Uterus (tissue), 4 donors: ENCODE results near the gene HRH2. TPM values are rescaled to one million over a fixed set of nuclear protein-coding genes. Genes with fewer than 3 reads are reported as not detected.

Experiments used
- DNase-seq, 2 donors: peaks; one replicate each; pipeline ENCODE4 v3.0.0-alpha.2; 2019 to 2020
- H3K27ac ChIP-seq, 2 donors: fragments of 200-600 bp; sonication (generic); 1 replicate in 1 of 2; 2 replicates in 1 of 2; pipeline ENCODE4 v1.5.1; 2016 to 2018
- H3K27me3 ChIP-seq, 2 donors: fragments of 200-600 bp; sonication (generic); one replicate each; pipeline ENCODE4 v1.5.1; 2018 to 2019; ENCODE audit warnings: control low read depth in 1 of 2
- H3K36me3 ChIP-seq, 2 donors: fragments of 200-600 bp; sonication (generic); one replicate each; pipeline ENCODE4 v1.5.1; 2019; ENCODE audit warnings: control low read depth in 1 of 2
- H3K4me1 ChIP-seq, 2 donors: fragments of 200-600 bp; sonication (generic); one replicate each; pipeline ENCODE4 v1.5.1; 2018 to 2019; ENCODE audit warnings: control low read depth in 1 of 2
- H3K4me3 ChIP-seq, 2 donors: fragments of 200-600 bp; sonication (generic); 1 replicate in 1 of 2; 2 replicates in 1 of 2; pipeline ENCODE4 v1.5.1; 2018 to 2019; ENCODE audit warnings: mild to moderate bottlenecking in 1 of 2
- H3K9me3 ChIP-seq, 2 donors: fragments of 200-600 bp; sonication (generic); one replicate each; pipeline ENCODE4 v1.5.1; 2019; ENCODE audit warnings: control low read depth in 1 of 2
- CTCF ChIP-seq, 4 experiments: fragments of 200-600 bp in 2 of 4; fragments of 450-650 bp in 2 of 4; sonication (generic) in 2 of 4; IDR thresholded peaks; one replicate each; pipeline ENCODE4 v1.5.1; 2016 to 2019; ENCODE audit warnings: antibody characterized with exemption in 4 of 4, mild to moderate bottlenecking in 2 of 4, moderate library complexity in 1 of 4
- POLR2A ChIP-seq, 2 donors: fragments of 450-650 bp; IDR thresholded peaks; one replicate each; pipeline ENCODE4 v1.6.1; 2016; ENCODE audit warnings: antibody characterized with exemption in 2 of 2, mild to moderate bottlenecking in 1 of 2, moderate library complexity in 1 of 2
- intact Hi-C: fragments of 100-400 bp; cut with DNase I; formaldehyde crosslinking; loops from one replicate; pipeline ENCODE4 v1.15.1; 2023; ENCODE audit warnings: low total_unique reads
- total RNA-seq, 4 donors: library from RNA; depleted of rRNA in 3 of 4; stranded (reverse); fragments of >200 nt in 3 of 4; gene quantifications; one replicate each; pipeline versions ENCODE4 v1.1.0 to v1.2.4, GENCODE V29; 2014 to 2023
- donor health status: DM: yes; HTN: yes; CAD: no.

The HRH2 gene
- total RNA-seq, 4 donors from 2014 or later = 0.51 to 4.4 (median 4.1) TPM; not detected in 1

DNA sequence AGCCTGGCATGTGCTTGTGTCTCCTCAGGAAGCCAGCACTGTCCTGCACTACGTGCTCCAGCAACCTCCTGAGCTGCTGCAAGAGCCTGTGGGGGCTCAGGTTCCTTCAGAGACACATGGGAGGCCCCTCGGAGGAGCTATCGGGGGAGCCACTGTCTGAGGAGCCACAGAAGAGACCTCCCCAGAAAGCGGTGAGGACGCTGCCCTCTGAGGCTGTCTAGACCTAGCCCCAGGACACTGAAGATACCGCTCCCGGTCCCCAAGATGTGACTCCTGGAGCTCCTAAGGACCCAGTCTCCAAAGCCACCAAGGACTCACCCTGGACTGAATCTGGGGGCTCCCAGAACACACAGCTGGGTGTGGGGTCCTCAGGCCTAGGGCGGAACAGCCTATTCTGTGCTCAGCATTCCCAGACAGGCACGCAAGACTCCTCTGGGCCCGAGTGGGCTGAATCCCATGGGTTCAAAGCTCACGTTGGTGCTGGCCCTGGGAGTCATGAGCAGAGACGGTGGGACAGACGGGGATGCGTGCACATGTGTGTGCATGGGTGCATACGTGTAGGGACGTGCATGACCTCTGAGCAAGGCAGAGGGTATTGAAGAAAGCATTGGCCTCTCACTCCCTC is 50.0 kb downstream of the HRH2 start:
- Histone ChIP-seq H3K27ac (no peak overlapping the region), H3K4me1 (no peaks in the 10 kb centered on the region), H3K4me3 (no peak overlapping the region), H3K36me3 (peaks cover 0 to 2% of the 10 kb centered on the region in 2 donors), H3K27me3 (no peaks in the 10 kb centered on the region), H3K9me3 (no peaks in the 10 kb centered on the region)
- TF ChIP-seq POLR2A (IDR thresholded peaks at IDR 0.05) = no peak
- no peak for TF ChIP-seq CTCF (IDR thresholded peaks at IDR 0.05)
- intact Hi-C loops = no loop called here
- DNase-seq = no peak

GRCh38 chr5:175709276-175709781 is 51.5 kb downstream of the HRH2 start:
- no peak for DNase-seq
- Histone ChIP-seq H3K27ac (no peak overlapping the region), H3K9me3 (no peaks in the 10 kb centered on the region), H3K4me3 (no peak overlapping the region), H3K36me3 (no peaks in the 10 kb centered on the region), H3K27me3 (no peaks in the 10 kb centered on the region), H3K4me1 (no peaks in the 10 kb centered on the region)
- no peak for TF ChIP-seq POLR2A (IDR thresholded peaks at IDR 0.05)
- no peak for TF ChIP-seq CTCF (IDR thresholded peaks at IDR 0.05)
- intact Hi-C loops = no loop called here

DNA sequence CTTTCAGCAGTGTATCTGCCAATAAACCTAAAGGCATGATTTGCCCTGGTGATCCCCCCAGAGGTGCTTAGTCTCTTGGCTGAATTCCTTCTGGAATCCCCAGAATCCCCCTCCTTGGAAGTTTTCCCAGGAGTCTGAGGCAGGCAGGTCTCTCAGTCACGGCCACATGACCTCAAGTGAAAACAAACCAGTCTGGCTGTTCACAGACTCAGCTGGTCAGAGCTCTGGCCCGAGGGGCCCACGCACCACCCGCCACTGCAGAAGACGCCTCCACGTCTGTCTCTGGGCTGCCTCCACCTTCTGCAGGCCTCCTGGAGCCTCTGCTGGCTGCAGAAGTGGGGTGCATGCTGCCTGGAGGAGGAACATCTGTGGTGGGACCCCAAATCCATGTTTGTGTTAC is 52.5 kb downstream of the HRH2 start:
- H3K27ac ChIP-seq = no peak overlapping the region
- intact Hi-C loops = no loop called here

DNA sequence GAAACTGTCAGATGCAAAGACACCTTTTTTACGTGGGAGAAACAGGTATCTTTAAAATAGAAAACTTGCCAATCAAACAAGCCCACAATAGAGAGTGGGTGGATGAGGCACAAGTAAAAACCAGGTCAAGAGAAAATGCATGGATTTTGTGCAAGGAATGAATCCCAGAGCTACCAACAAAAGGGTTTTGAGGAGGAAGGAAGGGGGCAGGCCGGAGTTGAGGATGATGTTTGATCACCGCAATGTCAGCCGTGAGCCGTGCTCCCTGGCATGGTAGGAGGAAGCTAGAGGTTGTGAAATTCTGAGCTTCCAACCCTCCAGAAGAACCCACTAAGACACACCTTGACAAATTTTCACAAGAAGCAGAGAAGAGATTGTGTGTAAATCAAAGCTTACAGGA is 53.2 kb downstream of the HRH2 start:
- H3K4me3 ChIP-seq = no peak overlapping the region
- TF ChIP-seq POLR2A (IDR thresholded peaks at IDR 0.05) (no peak), CTCF (IDR thresholded peaks at IDR 0.05) (no peak)
- H3K9me3 ChIP-seq = no peaks in the 10 kb centered on the region
- H3K4me1 ChIP-seq = no peaks in the 10 kb centered on the region
- intact Hi-C loops = no loop called here
- H3K36me3 ChIP-seq = no peaks in the 10 kb centered on the region
- DNase-seq = no peak
- no peak overlapping the region for H3K27ac ChIP-seq
- no peaks in the 10 kb centered on the region for H3K27me3 ChIP-seq

More for the DNA sequence above, 52.5 kb downstream of the HRH2 start:
- H3K4me3 ChIP-seq = no peak overlapping the region
- H3K4me1 ChIP-seq = no peaks in the 10 kb centered on the region
- H3K9me3 ChIP-seq = no peaks in the 10 kb centered on the region
- TF ChIP-seq CTCF (IDR thresholded peaks at IDR 0.05) = no peak
- no peak for TF ChIP-seq POLR2A (IDR thresholded peaks at IDR 0.05)
- no peaks in the 10 kb centered on the region for H3K27me3 ChIP-seq
- no peaks in the 10 kb centered on the region for H3K36me3 ChIP-seq
- DNase-seq = no peak

GRCh38 chr5:175711472-175712312 is 53.8 kb downstream of the HRH2 start:
- TF ChIP-seq CTCF (IDR thresholded peaks at IDR 0.05) = no peak
- TF ChIP-seq POLR2A (IDR thresholded peaks at IDR 0.05) = no peak
- no peaks in the 10 kb centered on the region for H3K27me3 ChIP-seq
- no peaks in the 10 kb centered on the region for H3K9me3 ChIP-seq
- H3K4me3 ChIP-seq = no peak overlapping the region
- H3K36me3 ChIP-seq = no peaks in the 10 kb centered on the region
- intact Hi-C loops = no loop called here
- no peak for DNase-seq
- no peaks in the 10 kb centered on the region for H3K4me1 ChIP-seq
- no peak overlapping the region for H3K27ac ChIP-seq
